ENCODE results near the gene CCDC183. TPM values are rescaled to one million over a fixed set of nuclear protein-coding genes. Genes with fewer than 3 reads are reported as not detected.
"Not testable (repeated sequence)": the region's sequence is repeated elsewhere in the genome, so short reads cannot be mapped to it uniquely, and the experiment has no call there.

CCDC183 gene
- polyA plus RNA-seq, 1 donor (not counting 4 experiments of a cell fraction or from before 2014, with no cell fraction given) = 0.03 TPM

DNA sequence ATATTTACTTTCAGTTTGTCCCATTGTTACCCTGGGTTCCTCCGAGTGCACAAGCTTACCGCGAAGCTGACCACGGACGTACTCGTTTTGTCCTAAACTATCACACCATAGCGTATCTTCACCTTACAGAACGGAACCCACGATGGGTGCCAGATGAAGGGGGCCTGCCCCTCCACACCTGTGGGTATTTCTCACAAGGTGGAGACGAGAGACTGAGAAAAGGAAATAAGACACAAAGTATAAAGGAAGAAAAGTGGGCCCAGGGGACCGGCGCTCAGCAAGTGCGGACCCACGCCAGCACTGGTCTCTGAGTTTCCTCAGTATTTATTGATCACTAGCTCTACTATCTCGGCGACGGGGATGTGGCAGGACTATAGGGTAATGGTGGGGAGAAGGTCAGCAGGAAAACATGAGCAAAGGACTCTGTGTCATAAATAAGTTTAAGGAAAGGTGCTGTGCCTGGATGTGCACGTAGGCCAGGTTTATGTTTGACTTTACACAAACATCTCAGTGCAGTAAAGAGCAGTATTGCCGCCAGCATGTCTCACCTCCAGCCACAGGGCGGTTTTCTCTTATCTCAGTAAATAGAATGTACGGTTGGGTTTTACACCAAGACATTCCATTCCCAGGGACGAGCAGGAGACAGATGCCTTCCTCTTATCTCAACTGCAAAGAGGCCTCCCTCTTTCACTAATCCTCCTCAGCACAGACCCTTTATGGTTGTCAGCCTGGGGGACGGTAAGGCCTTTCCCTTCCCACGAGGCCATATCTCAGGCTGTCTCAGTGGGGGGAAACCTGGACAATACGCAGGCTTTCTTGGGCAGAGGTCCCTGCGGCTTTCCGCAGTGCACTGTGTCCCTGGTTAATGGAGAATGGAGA, 7.3 kb upstream of the CCDC183 start:
- H2AFZ ChIP-seq (ENCODE audit: control insufficient read depth, low read length); H3K4me2 ChIP-seq (ENCODE audit: control insufficient read depth, extremely low read depth, insufficient read depth, low read depth, low read length); H3K79me2 ChIP-seq (ENCODE audit: control insufficient read depth, insufficient read depth, low read length); FAIRE-seq; H3K27me3 ChIP-seq (ENCODE audit: control insufficient read depth, extremely low read depth, insufficient read depth, low read length); H3K27ac ChIP-seq (ENCODE audit: control insufficient read depth, insufficient read depth, low read length); H3K9me1 ChIP-seq (ENCODE audit: control insufficient read depth, extremely low read depth, insufficient read depth, low read length); H3K9me3 ChIP-seq (ENCODE audit: control insufficient read depth, low read depth, low read length); H3K4me3 ChIP-seq (ENCODE audit: control insufficient read depth in 2 of 3, extremely low read depth in 1 of 3, insufficient read depth in 2 of 3, low read depth in 1 of 3, low read length in 3 of 3); DNase-seq (ENCODE audit: low read depth, low spot score); H3K9ac ChIP-seq (ENCODE audit: control insufficient read depth, extremely low read depth, insufficient read depth, low read length); dilution Hi-C loops (cut with MboI; ENCODE audit: extremely low pct_ligation_motif_present, low sequenced_read_pairs): not testable (repeated sequence)
- peaks cover 17% of the 10 kb centered on the region for H3K4me1 ChIP-seq (ENCODE audit: control insufficient read depth, extremely low read depth, insufficient read depth, low read length)
- peaks cover 5 to 17% of the 10 kb centered on the region in 2 experiments for H3K36me3 ChIP-seq (ENCODE audit: control insufficient read depth in 2 of 2, extremely low read depth in 1 of 2, insufficient read depth in 2 of 2, low read length in 2 of 2)
- peaks cover 14% of the 10 kb centered on the region for H4K20me1 ChIP-seq (ENCODE audit: control insufficient read depth, extremely low read depth, insufficient read depth, low read length)

DNA sequence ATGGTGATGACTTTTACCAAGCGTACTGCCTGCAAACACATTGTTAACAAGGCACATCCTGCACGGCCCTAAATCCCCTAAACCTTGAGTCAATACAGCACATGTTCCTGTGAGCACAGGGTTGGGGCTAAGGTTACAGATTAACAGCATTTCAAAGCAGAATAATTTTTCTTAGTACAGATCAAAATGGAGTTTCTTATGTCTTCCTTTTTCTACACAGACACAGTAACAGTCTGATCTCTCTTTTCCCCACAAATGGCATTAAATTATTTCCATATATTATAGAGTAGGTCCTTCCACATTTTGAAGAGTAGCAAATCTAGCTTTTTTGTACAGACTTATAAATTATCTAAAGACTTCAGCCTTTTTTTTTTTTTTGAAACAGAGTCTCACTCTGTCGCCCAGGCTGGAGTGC, 6.6 kb upstream of the CCDC183 start:
- peaks cover 9% of the 10 kb centered on the region for H3K79me2 ChIP-seq (ENCODE audit: control insufficient read depth, insufficient read depth, low read length)
- peaks cover 16% of the 10 kb centered on the region for H4K20me1 ChIP-seq (ENCODE audit: control insufficient read depth, extremely low read depth, insufficient read depth, low read length)
- H3K4me2 ChIP-seq (ENCODE audit: control insufficient read depth, extremely low read depth, insufficient read depth, low read depth, low read length) = no peak overlapping the region
- peaks cover 6 to 17% of the 10 kb centered on the region in 2 experiments for H3K36me3 ChIP-seq (ENCODE audit: control insufficient read depth in 2 of 2, extremely low read depth in 1 of 2, insufficient read depth in 2 of 2, low read length in 2 of 2)
- no peak overlapping the region for H3K27ac ChIP-seq (ENCODE audit: control insufficient read depth, insufficient read depth, low read length)
- no peak overlapping the region for H3K4me3 ChIP-seq (ENCODE audit: control insufficient read depth in 2 of 3, extremely low read depth in 1 of 3, insufficient read depth in 2 of 3, low read depth in 1 of 3, low read length in 3 of 3)
- FAIRE-seq (no peak), DNase-seq (ENCODE audit: low read depth, low spot score) (no peak)
- dilution Hi-C loops (cut with MboI; ENCODE audit: extremely low pct_ligation_motif_present, low sequenced_read_pairs) = no loop called here
- no peak overlapping the region for H3K9ac ChIP-seq (ENCODE audit: control insufficient read depth, extremely low read depth, insufficient read depth, low read length)
- H3K9me3 ChIP-seq (ENCODE audit: control insufficient read depth, low read depth, low read length) = no peaks in the 10 kb centered on the region
- H2AFZ ChIP-seq (ENCODE audit: control insufficient read depth, low read length) = no peak overlapping the region
- H3K4me1 ChIP-seq (ENCODE audit: control insufficient read depth, extremely low read depth, insufficient read depth, low read length) = peaks cover 17% of the 10 kb centered on the region
- TF ChIP-seq EZH2 (IDR thresholded peaks at IDR 0.05; ENCODE audit: low read length) = no peak
- TF ChIP-seq, protein P1, sequence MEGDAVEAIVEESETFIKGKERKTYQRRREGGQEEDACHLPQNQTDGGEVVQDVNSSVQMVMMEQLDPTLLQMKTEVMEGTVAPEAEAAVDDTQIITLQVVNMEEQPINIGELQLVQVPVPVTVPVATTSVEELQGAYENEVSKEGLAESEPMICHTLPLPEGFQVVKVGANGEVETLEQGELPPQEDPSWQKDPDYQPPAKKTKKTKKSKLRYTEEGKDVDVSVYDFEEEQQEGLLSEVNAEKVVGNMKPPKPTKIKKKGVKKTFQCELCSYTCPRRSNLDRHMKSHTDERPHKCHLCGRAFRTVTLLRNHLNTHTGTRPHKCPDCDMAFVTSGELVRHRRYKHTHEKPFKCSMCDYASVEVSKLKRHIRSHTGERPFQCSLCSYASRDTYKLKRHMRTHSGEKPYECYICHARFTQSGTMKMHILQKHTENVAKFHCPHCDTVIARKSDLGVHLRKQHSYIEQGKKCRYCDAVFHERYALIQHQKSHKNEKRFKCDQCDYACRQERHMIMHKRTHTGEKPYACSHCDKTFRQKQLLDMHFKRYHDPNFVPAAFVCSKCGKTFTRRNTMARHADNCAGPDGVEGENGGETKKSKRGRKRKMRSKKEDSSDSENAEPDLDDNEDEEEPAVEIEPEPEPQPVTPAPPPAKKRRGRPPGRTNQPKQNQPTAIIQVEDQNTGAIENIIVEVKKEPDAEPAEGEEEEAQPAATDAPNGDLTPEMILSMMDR (optimal IDR thresholded peaks at IDR 0.05 in 1 of 3, IDR thresholded peaks at IDR 0.05 in 1 of 3, conservative IDR thresholded peaks at IDR 0.05 in 1 of 3; ENCODE audit: extremely low read depth in 1 of 3, insufficient read depth in 2 of 3, low read length in 3 of 3) = no peak
- no peaks in the 10 kb centered on the region for H3K9me1 ChIP-seq (ENCODE audit: control insufficient read depth, extremely low read depth, insufficient read depth, low read length)
- H3K27me3 ChIP-seq (ENCODE audit: control insufficient read depth, extremely low read depth, insufficient read depth, low read length) = no peaks in the 10 kb centered on the region
